Memory B cell (primary cell): ENCODE measurements around the gene MAP7.
"Not testable (repeated sequence)": the region's sequence is repeated elsewhere in the genome, so short reads cannot be mapped to it uniquely, and the experiment has no call there.

Source experiments
- ATAC-seq: fragments of 150-1000 bp; cut with Tn5 transposase; 2 replicates; pipeline ENCODE4 v1.10.0; 2021; ENCODE audit warnings: low read depth, mild to moderate bottlenecking, moderate library complexity
- DNase-seq, 2 donors: peaks; one replicate each; pipeline ENCODE4 v3.0.0; 2022; ENCODE audit warnings: low spot score in 2 of 2
- H3K27ac Mint-ChIP-seq: one replicate; pipeline ENCODE4 v1.8.0; 2022; ENCODE audit warnings: mild to moderate bottlenecking, moderate library complexity, mixed read lengths
- H3K27me3 Mint-ChIP-seq: one replicate; pipeline ENCODE4 v1.8.0; 2022; ENCODE audit warnings: mixed read lengths
- H3K36me3 Mint-ChIP-seq: one replicate; pipeline ENCODE4 v1.8.0; 2022; ENCODE audit warnings: mild to moderate bottlenecking, mixed read lengths
- H3K4me1 Mint-ChIP-seq: one replicate; pipeline ENCODE4 v1.8.0; 2022; ENCODE audit warnings: mixed read lengths
- H3K4me3 Mint-ChIP-seq: one replicate; pipeline ENCODE4 v1.8.0; 2022; ENCODE audit warnings: mild to moderate bottlenecking, moderate library complexity, mixed read lengths
- H3K9me3 Mint-ChIP-seq: one replicate; pipeline ENCODE4 v1.8.0; 2022; ENCODE audit warnings: mixed read lengths

Gene MAP7

DNA sequence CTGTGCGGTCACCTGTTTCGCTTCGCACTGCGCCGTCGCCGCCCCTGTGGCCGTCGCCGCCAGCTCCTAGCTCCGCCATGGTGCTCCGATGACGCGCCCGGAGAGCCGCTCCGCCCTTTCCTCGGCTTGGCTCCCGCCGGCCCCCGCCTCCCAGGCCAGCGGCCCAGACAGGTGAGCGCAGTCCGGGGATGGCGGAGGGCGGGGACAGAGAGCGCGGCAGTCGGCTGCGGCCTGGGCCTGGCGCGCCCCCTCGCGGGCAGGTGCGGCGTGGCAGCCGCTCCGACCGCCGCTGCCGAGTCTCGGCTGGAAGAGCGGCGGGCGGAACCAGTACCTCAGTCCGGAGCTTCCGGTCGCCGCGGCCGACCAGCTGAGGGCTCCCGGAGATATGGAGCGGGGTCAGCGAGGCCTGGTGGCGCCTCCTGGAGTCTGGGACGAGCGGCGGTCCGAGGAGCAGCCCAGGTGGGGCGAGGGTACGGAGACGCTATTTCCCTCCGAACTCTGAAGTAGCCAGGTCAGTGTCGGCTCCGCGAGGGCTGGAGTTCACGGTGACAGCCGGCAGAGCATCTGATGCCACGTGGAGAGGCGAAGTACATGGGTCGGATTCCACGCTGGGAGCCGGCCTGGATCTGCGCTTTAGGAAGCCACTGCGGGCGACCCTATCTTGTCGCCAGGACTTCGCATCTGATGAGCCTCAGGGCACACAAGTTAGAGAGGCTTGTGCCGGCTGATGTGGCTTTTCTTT lies at the start of gene MAP7:
MAP7 (minus strand) TSS at position 93 of the 742 bp plus-strand sequence; CDS start at position 79, 14 bp downstream.
- Mint-ChIP-seq H3K4me1 (no peaks in the 10 kb centered on the region), H3K27ac (no peak within 1 kb of the TSS), H3K27me3 (peaks cover 14% of the 10 kb centered on the region), H3K4me3 (peak within 1 kb of the TSS; percentile 52), H3K9me3 (no peaks in the 10 kb centered on the region), H3K36me3 (peaks cover 2% of the 10 kb centered on the region)
- DNase-seq (peak; percentile 48 to 62), ATAC-seq (peak; percentile 81)

DNA sequence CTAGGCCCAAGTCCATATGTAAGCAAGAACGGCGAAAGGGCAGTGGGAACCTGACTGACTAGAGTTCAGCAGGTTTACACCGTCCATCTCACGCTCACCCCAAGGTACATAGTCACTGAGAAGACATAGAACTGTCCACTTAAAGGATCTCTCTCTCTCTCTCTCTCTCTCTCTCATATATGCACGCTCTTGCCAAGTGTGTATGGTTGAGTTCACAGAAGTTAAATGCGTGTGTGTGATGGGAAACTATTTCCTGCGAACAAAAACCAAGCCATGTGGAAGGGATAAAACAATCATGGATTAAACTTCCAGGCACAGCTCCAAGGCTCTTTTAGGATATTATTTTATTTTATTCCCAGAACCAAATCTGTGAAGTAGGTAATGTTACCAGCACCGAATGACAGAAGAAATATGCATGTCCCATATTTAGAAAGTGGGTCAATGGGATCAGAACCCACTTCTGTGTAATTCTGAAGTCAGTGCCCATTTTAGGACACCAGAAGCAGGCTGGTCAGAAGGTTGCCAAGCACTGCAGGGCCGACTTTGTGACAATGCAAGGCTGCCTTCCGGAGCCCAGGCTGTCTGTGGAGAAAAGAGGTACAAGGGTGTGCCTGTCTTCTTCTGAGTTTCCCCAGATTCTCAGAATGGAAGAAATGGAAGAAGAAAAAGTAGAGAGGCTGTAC lies 49.2 kb upstream of the MAP7 start:
- no peak overlapping the region for H3K4me3 Mint-ChIP-seq
- peaks cover 50% of the 10 kb centered on the region for H3K36me3 Mint-ChIP-seq
- H3K27me3 Mint-ChIP-seq: no peaks in the 10 kb centered on the region
- DNase-seq: no peak
- H3K27ac Mint-ChIP-seq: no peak overlapping the region
- ATAC-seq: no peak
- H3K9me3 Mint-ChIP-seq: no peaks in the 10 kb centered on the region
- H3K4me1 Mint-ChIP-seq: peaks cover 16% of the 10 kb centered on the region

DNA sequence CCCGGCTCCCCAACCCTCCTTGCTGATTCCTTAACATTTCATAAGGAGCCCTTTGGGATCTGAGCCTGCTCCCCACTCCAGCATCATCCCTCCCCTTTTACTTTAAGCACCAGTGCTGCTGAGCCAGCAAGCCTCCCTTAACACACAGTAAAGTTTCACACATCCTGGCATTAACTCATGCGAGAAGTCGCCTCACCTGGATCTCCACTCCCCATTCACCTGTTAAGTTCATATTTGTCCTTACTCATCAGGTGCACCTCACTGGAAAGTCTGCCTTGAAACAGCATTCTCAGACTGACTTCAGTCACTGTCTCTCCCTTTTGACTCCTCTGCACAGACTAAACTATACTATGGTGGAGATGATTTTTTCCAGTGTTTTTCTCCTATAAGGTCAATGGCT lies 47.8 kb upstream of the MAP7 start:
- no peak overlapping the region for H3K4me3 Mint-ChIP-seq
- DNase-seq: no peak
- peaks cover 24% of the 10 kb centered on the region for H3K4me1 Mint-ChIP-seq
- no peak overlapping the region for H3K27ac Mint-ChIP-seq
- peaks cover 52% of the 10 kb centered on the region for H3K36me3 Mint-ChIP-seq
- H3K9me3 Mint-ChIP-seq: no peaks in the 10 kb centered on the region
- ATAC-seq: no peak
- no peaks in the 10 kb centered on the region for H3K27me3 Mint-ChIP-seq

DNA sequence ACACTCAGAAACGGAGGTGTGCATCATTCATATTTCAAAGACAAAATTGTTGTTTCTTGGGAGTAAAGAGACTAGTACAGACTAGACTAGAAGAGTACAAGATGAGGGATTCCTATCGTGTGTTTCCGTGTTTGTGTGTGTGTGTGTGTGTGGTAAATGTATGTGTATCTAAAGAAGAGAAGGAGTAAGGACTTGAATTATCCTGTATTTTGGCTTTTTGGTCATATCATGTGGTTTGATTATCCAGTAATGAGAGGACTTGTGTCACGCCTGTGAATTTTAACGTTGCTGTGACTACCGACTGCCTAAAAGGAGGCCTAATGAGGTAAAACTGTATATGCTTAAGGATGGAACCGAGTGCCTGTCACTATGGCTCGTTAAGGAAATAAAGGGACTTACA lies 44.4 kb upstream of the MAP7 start:
- ATAC-seq (no peak), DNase-seq (no peak)
- H3K27ac Mint-ChIP-seq: no peak overlapping the region
- no peaks in the 10 kb centered on the region for H3K9me3 Mint-ChIP-seq
- peaks cover 24% of the 10 kb centered on the region for H3K4me1 Mint-ChIP-seq
- no peak overlapping the region for H3K4me3 Mint-ChIP-seq
- H3K36me3 Mint-ChIP-seq: peaks cover 60% of the 10 kb centered on the region
- H3K27me3 Mint-ChIP-seq: no peaks in the 10 kb centered on the region

DNA sequence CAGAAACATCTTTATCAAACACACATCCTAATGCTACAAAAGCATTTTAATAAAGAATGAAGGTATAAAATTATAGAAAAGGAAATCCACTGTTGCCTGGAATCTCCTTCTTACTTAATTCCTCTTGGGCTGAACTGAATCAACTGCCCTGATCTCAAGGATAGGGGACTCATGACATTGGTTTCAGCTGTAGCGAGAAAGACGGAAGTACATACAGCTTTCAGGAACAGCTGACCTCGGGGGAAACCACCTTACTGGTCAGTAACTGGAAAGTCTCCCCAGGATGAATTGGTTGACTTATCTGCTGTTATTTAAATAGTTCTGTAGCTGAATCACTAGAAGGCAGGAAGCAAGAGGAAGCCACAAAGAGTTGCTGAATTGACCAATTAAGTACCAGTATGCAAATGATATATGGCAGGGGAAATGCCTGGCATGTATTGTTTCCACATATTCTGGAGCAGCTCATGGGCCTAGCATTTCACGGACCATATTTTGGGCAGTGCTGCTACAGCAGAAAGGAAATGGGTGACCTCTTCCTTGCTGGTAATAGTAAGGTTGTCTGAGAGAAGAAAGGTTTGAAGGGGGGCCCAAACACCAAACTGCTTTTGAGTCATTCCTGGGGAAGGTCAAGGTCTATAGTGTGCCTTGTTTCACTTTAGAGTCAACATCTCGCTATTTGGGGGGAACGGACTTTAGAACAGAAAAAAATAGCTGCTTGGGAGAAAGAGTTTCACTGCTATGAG lies 43.7 kb upstream of the MAP7 start:
- peak overlapping the region; percentile 87 for H3K27ac Mint-ChIP-seq
- peaks cover 64% of the 10 kb centered on the region for H3K36me3 Mint-ChIP-seq
- peak overlapping the region; percentile 7 for H3K4me3 Mint-ChIP-seq
- H3K27me3 Mint-ChIP-seq: no peaks in the 10 kb centered on the region
- ATAC-seq: peak; percentile 94
- DNase-seq: peak in 1 of 2 donors; percentile 22
- no peaks in the 10 kb centered on the region for H3K9me3 Mint-ChIP-seq
- peaks cover 24% of the 10 kb centered on the region for H3K4me1 Mint-ChIP-seq

DNA sequence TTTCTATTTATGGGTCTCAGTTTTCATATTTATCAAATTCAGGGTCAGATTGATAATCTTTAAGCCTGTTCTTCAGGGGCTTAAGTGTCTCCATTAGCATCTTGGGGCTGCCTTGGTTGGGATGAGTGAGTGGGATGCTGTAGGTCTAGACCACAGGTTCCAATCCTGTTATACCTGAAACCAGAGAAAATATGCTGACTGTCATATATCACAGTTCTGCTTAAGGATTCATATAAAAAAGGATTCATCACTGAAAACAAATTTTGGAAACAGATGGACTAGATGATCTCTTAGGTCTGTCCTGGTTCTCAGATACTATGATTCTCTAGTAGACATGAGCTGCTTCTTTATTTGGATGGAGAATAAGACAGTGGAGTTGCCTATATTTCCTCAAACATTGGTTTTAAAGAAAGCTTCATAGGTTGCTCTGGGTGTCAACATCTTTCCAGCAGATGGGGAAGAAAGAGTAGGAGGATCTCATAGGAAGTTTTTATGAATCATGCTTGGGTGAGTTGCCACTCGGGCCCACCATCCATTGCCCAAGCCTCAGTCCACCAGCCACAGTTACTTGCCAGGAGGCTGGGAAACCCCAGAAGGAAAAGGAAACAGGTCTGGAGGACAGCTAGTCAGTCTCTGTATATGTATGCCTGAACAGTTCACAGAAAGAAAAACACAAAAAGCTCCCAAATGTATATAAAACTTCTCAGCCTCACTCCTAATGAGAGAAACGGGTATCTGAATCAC lies 42.9 kb upstream of the MAP7 start:
- peak overlapping the region; percentile 87 for H3K27ac Mint-ChIP-seq
- peaks cover 65% of the 10 kb centered on the region for H3K36me3 Mint-ChIP-seq
- no peaks in the 10 kb centered on the region for H3K9me3 Mint-ChIP-seq
- no peaks in the 10 kb centered on the region for H3K27me3 Mint-ChIP-seq
- DNase-seq: no peak
- ATAC-seq: no peak
- H3K4me3 Mint-ChIP-seq: no peak overlapping the region
- peaks cover 22% of the 10 kb centered on the region for H3K4me1 Mint-ChIP-seq

DNA sequence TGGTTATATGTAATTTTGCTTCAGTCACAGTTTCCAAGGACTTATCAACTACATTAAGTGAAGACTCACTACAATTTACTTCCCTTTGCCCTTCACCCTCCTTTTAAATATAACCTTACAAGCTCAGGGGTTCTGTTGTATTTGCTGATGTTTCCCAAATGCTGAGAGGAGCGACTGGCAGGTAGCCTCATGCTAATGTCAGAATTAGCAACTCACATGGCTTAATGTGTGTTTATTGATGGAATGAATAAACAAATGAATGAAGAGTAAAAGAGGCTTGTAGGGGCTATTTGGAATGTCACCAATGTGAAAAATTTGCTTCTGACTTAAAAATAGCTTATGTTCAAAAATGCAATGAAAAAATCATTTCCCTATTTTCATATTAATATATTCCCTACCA lies 41.4 kb upstream of the MAP7 start:
- no peaks in the 10 kb centered on the region for H3K9me3 Mint-ChIP-seq
- H3K4me1 Mint-ChIP-seq: peaks cover 21% of the 10 kb centered on the region
- no peak overlapping the region for H3K27ac Mint-ChIP-seq
- DNase-seq: no peak
- ATAC-seq: no peak
- H3K27me3 Mint-ChIP-seq: no peaks in the 10 kb centered on the region
- peaks cover 66% of the 10 kb centered on the region for H3K36me3 Mint-ChIP-seq
- no peak overlapping the region for H3K4me3 Mint-ChIP-seq

DNA sequence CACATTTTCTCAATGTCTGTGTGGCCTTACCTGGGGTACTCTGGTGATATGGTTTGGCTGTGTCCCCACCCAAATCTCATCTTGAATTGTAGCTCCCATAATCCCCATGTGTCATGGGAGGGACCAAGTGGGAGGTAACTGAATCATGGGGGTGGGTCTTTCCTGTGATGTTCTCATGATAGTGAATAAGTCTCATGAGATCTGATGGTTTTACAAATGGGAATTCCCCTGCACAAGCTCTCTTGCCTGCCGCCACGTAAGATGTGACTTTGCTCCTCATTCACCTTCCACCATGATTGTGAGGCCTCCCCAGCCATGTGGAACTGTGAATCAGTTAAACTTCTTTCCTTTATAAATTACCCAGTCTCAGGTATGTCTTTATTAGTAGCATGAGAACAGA lies 40.6 kb upstream of the MAP7 start:
- not testable (repeated sequence) for ATAC-seq, H3K27ac Mint-ChIP-seq, DNase-seq, H3K27me3 Mint-ChIP-seq, H3K9me3 Mint-ChIP-seq, H3K4me3 Mint-ChIP-seq
- Mint-ChIP-seq H3K4me1 (peaks cover 15% of the 10 kb centered on the region), H3K36me3 (peaks cover 62% of the 10 kb centered on the region)

DNA sequence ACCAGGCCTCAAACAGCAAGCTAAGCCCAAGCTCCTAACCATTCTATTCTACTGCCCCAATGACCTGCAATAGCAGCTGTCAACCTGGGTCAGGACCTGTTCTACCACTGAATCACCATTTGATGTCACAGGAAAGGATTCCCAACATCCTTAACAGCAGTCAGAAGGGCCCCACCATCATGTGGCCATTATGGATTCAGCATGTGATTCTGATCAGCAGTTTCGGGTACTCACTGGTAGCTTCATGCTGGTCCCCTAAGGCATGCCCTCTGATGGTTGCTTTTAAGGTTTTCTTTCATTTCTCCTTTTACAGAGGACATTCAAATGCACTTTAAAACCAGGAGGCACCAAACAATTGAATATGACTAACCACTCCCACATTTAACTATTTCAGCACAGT lies 37.3 kb upstream of the MAP7 start:
- no peak overlapping the region for H3K4me3 Mint-ChIP-seq
- no peak overlapping the region for H3K27ac Mint-ChIP-seq
- H3K4me1 Mint-ChIP-seq: no peaks in the 10 kb centered on the region
- DNase-seq (no peak), ATAC-seq (no peak)
- peaks cover 57% of the 10 kb centered on the region for H3K36me3 Mint-ChIP-seq
- H3K9me3 Mint-ChIP-seq: no peaks in the 10 kb centered on the region
- H3K27me3 Mint-ChIP-seq: no peaks in the 10 kb centered on the region

DNA sequence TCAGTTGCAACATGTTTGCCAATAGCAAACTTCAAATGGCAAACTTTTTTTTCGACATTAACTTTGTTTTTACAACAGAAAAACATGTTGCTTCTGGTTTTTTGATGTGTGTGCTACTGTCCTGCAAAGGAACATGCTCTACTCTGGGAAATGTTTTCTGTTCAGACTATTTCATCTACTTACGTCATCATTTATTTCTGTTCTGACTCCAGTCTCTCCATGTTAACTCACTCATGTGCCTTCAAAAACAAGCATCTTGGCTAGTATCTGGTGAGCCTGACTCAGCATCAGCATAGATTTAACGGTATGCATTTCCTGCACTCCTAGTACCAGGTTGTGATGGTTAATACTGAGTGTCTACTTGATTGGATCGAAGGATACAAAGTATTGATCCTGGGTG lies 36.1 kb upstream of the MAP7 start:
- DNase-seq (no peak), ATAC-seq (no peak)
- Mint-ChIP-seq H3K36me3 (peaks cover 48% of the 10 kb centered on the region), H3K9me3 (no peaks in the 10 kb centered on the region), H3K27ac (no peak overlapping the region), H3K27me3 (no peaks in the 10 kb centered on the region), H3K4me3 (no peak overlapping the region), H3K4me1 (no peaks in the 10 kb centered on the region)

DNA sequence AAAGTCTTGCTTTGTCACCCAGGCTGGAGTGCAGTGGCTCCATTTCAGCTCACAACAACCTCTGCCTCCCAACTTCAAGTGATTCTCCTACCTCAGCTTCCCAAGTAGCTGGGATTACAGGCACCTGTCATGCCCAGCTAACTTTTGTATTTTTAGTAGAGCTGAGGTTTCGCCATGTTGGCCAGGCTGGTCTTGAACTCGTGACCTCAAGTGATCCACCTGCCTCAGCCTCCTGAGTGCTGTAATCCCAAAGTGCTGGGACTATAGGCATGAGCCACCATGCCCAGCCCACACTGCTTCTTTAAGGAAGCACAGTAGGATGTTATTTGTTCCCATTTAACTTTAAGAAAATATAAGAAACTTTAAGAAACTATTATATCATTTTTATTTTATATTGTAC lies 35.3 kb upstream of the MAP7 start:
- H3K27me3 Mint-ChIP-seq, H3K4me3 Mint-ChIP-seq, H3K27ac Mint-ChIP-seq, DNase-seq, H3K4me1 Mint-ChIP-seq, H3K9me3 Mint-ChIP-seq, ATAC-seq: not testable (repeated sequence)
- peaks cover 46% of the 10 kb centered on the region for H3K36me3 Mint-ChIP-seq

DNA sequence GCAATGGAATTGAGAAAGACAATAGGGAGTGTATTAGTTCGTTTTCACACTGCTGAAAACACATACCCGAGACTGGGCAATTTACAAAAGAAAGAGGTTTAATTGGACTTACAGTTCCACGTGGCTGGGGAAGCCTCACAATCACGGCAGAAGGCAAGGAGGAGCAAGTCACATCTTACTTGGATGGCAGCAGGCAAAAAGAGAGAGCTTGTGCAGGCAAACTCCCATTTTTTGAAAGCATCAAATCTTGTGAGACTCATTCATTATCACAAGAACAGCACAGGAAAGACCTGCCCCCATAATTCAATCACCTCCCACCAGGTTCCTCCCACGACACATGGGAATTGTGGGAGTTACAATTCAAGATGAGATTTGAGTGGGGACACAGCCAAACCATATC lies 34.1 kb upstream of the MAP7 start:
- not testable (repeated sequence) for H3K27ac Mint-ChIP-seq, ATAC-seq, H3K4me1 Mint-ChIP-seq, H3K4me3 Mint-ChIP-seq, H3K27me3 Mint-ChIP-seq, H3K9me3 Mint-ChIP-seq, DNase-seq
- H3K36me3 Mint-ChIP-seq: peaks cover 44% of the 10 kb centered on the region

DNA sequence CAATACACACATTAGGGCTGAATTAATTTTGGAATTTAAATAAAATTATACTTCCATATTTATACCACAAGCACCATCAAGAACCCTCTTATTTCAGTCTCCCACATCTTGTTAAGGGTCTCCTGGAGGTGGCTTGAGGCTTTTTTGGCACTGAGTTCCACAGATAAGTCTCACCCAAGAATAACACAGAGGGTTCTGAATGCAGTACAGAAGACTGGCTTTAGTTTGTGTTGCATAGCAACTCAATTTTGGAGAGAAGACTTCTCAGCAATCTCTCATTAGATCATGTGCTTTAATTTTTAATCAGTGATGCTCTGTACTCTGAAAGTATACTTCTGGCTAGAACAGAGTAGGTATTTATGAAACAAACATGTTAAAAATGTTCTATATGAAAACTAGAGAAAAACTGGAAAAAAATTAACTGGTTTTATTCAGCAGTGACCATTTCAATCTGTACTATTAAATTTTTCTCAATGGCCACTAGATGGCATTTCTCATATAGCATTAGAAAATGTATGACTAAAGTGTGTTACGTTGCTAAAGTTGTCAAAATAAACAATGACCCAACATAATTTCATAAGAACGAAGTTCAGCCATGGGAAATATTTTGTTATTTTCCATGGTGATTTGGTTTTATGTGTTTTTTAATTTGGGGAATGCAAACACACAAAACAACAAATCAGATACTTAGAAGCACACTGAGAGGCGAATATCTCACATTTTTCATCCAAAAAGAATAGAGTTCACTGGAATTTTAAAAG lies 32.7 kb upstream of the MAP7 start:
- H3K4me1 Mint-ChIP-seq: no peaks in the 10 kb centered on the region
- H3K9me3 Mint-ChIP-seq: no peaks in the 10 kb centered on the region
- H3K36me3 Mint-ChIP-seq: peaks cover 41% of the 10 kb centered on the region
- H3K27ac Mint-ChIP-seq: no peak overlapping the region
- DNase-seq (no peak), ATAC-seq (no peak)
- no peak overlapping the region for H3K4me3 Mint-ChIP-seq
- no peaks in the 10 kb centered on the region for H3K27me3 Mint-ChIP-seq
